Limb (tissue), 2 donors: ENCODE data around the gene SPATA31C2.
"Not testable (repeated sequence)": the region's sequence is repeated elsewhere in the genome, so short reads cannot be mapped to it uniquely, and the experiment has no call there.

Source experiments
- DNase-seq, 2 donors: peaks; one replicate each; pipeline ENCODE4 v3.0.0-alpha.2; 2016; ENCODE audit errors: extremely low spot score in 2 of 2

The SPATA31C2 gene

GRCh38 chr9:88138375-88138774, at the start of gene SPATA31C2:
Gene SPATA31C2 (minus strand): TSS chr9:88138475. CDS start chr9:88138446, 29 bp downstream.
- not testable (repeated sequence) for DNase-seq

- DNase-seq: peak in 1 of 2 donors; percentile 58
These were observed 49.4 kb upstream of the SPATA31C2 start for GRCh38 chr9:88187631-88188030.

- DNase-seq: no peak
These were observed 48.3 kb upstream of the SPATA31C2 start for GRCh38 chr9:88186495-88187110.

GRCh38 chr9:88184976-88185375, 46.7 kb upstream of the SPATA31C2 start:
- no peak for DNase-seq

- DNase-seq: peak in 1 of 2 donors; percentile 42
These were observed 45.7 kb upstream of the SPATA31C2 start for GRCh38 chr9:88183798-88184495.

GRCh38 chr9:88182501-88182900, 44.2 kb upstream of the SPATA31C2 start:
- DNase-seq: no peak

GRCh38 chr9:88180081-88180765, 41.9 kb upstream of the SPATA31C2 start:
- no peak for DNase-seq

- DNase-seq: no peak
These were observed 40.8 kb upstream of the SPATA31C2 start for GRCh38 chr9:88179062-88179521.

- no peak for DNase-seq
These were observed 40.4 kb upstream of the SPATA31C2 start for GRCh38 chr9:88178641-88179040.

GRCh38 chr9:88177371-88177770, 39.1 kb upstream of the SPATA31C2 start:
- no peak for DNase-seq

GRCh38 chr9:88174324-88174723, 36.0 kb upstream of the SPATA31C2 start:
- DNase-seq: no peak

- DNase-seq: no peak
These were observed 35.2 kb upstream of the SPATA31C2 start for GRCh38 chr9:88173378-88173999.

- no peak for DNase-seq
These were observed 31.4 kb upstream of the SPATA31C2 start for GRCh38 chr9:88169700-88170099.

GRCh38 chr9:88168564-88168963, 30.3 kb upstream of the SPATA31C2 start:
- DNase-seq: no peak

- no peak for DNase-seq
These were observed 28.4 kb upstream of the SPATA31C2 start for GRCh38 chr9:88166660-88167059.

- no peak for DNase-seq
These were observed 26.6 kb upstream of the SPATA31C2 start for GRCh38 chr9:88164850-88165249.

- DNase-seq: no peak
These were observed 22.9 kb upstream of the SPATA31C2 start for GRCh38 chr9:88161144-88161543.

GRCh38 chr9:88143957-88144625, 5.8 kb upstream of the SPATA31C2 start:
- no peak for DNase-seq

GRCh38 chr9:88143179-88143578, 4.9 kb upstream of the SPATA31C2 start:
- no peak for DNase-seq

GRCh38 chr9:88133552-88133951, 4.7 kb downstream of the SPATA31C2 start:
- DNase-seq: not testable (repeated sequence)

GRCh38 chr9:88129556-88129955, 8.7 kb downstream of the SPATA31C2 start:
- DNase-seq: not testable (repeated sequence)
